H1 (cell line): ENCODE measurements around the gene PCDHGA8. TPM values are rescaled to one million over a fixed set of nuclear protein-coding genes. Genes with fewer than 3 reads are reported as not detected.

Source experiments
- CTCF ChIA-PET: fragments of 300-600 bp; sonication (Branson Sonifier 250); formaldehyde crosslinking; loops from one replicate; lab custom pipeline; 2021; ENCODE audit not compliant: partially characterized antibody; lab: Charles Lee
- POLR2A ChIA-PET: fragments of 300-600 bp; sonication (Branson Sonifier 250); formaldehyde crosslinking; loops from one replicate; lab custom pipeline; 2021; ENCODE audit warnings: inconsistent platforms; ENCODE audit not compliant: partially characterized antibody; lab: Charles Lee
- DNase-seq, 2 experiments: peaks; one replicate each; pipeline versions ENCODE4 v3.0.0 to v3.0.0-alpha.2; 2010 to 2022; ENCODE audit warnings: low spot score in 2 of 2, low read depth in 1 of 2, mixed read lengths in 1 of 2
- FAIRE-seq: peaks from 2 replicates; lab custom pipeline; 2011; peaks lifted over from hg19 to GRCh38; lab: Jason Lieb, UNC
- H2AFZ ChIP-seq: 2 replicates; pipeline ENCODE4 v1.8.1; 2012; ENCODE audit warnings: low read length, inconsistent platforms
- H2AK5ac ChIP-seq: 2 replicates; pipeline ENCODE4 v1.6.1; 2013; ENCODE audit warnings: low read depth, low read length
- H2BK120ac ChIP-seq: replicated peaks from 2 replicates; pipeline ENCODE3; 2013; ENCODE audit warnings: low read depth, low read length, inconsistent platforms
- H2BK12ac ChIP-seq: 2 replicates; pipeline ENCODE4 v1.6.1; 2013; ENCODE audit warnings: low read depth, low read length
- H2BK15ac ChIP-seq: 2 replicates; pipeline ENCODE4 v1.6.1; 2013; ENCODE audit warnings: low read length
- H2BK20ac ChIP-seq: 2 replicates; pipeline ENCODE4 v1.6.1; 2013; ENCODE audit warnings: low read length
- H2BK5ac ChIP-seq: 2 replicates; pipeline ENCODE4 v1.6.1; 2013; ENCODE audit warnings: low read depth, low read length
- H3K14ac ChIP-seq: 2 replicates; pipeline ENCODE4 v1.6.1; 2013; ENCODE audit warnings: inconsistent platforms; ENCODE audit not compliant: insufficient read length
- H3K18ac ChIP-seq: 2 replicates; pipeline ENCODE4 v1.6.1; 2013; ENCODE audit warnings: low read length; ENCODE audit errors: extremely low read depth
- H3K23ac ChIP-seq: 2 replicates; pipeline ENCODE4 v1.6.1; 2013; ENCODE audit warnings: inconsistent platforms; ENCODE audit not compliant: insufficient read length
- H3K23me2 ChIP-seq: 2 replicates; pipeline ENCODE4 v1.6.1; 2013; ENCODE audit warnings: low read depth, low read length
- H3K27ac ChIP-seq: 2 replicates; pipeline ENCODE4 v1.6.1; 2011; ENCODE audit warnings: low read depth, low read length, inconsistent platforms
- H3K27me3 ChIP-seq, 4 experiments: replicated peaks in 1 of 4; 1 replicate in 1 of 4; 2 replicates in 3 of 4; pipeline versions ENCODE4 v1.6.1 to v1.8.1; 2011 to 2013; ENCODE audit warnings: low read length in 3 of 4, mild to moderate bottlenecking in 3 of 4, inconsistent platforms in 2 of 4, mixed read lengths in 2 of 4, moderate library complexity in 1 of 4; ENCODE audit not compliant: control insufficient read depth in 3 of 4, insufficient read depth in 3 of 4; ENCODE audit errors: extremely low read depth in 1 of 4
- H3K36me3 ChIP-seq, 4 experiments: 2 replicates each; pipeline versions ENCODE4 v1.6.1 to v1.8.1; 2011 to 2013; ENCODE audit warnings: mild to moderate bottlenecking in 4 of 4, low read length in 3 of 4, moderate library complexity in 2 of 4, control low read depth in 1 of 4, inconsistent platforms in 1 of 4; ENCODE audit not compliant: insufficient read depth in 4 of 4, control insufficient read depth in 2 of 4
- H3K4ac ChIP-seq: replicated peaks from 2 replicates; pipeline ENCODE3; 2013; ENCODE audit warnings: low read length, low read depth, mixed read lengths, inconsistent platforms; ENCODE audit not compliant: insufficient read length
- H3K4me1 ChIP-seq, 4 experiments: replicated peaks in 1 of 4; 1 replicate in 1 of 4; 2 replicates in 3 of 4; pipeline versions ENCODE4 v1.6.1 to v1.8.1; 2011 to 2013; ENCODE audit warnings: low read length in 3 of 4, inconsistent platforms in 2 of 4, mixed read lengths in 1 of 4; ENCODE audit not compliant: insufficient read depth in 4 of 4, control insufficient read depth in 3 of 4
- H3K4me2 ChIP-seq, 2 experiments: 2 replicates each; pipeline versions ENCODE4 v1.6.1 to v1.8.1; 2011 to 2013; ENCODE audit warnings: low read depth in 2 of 2, low read length in 2 of 2, control low read depth in 1 of 2, inconsistent platforms in 1 of 2, mild to moderate bottlenecking in 1 of 2; ENCODE audit not compliant: insufficient read depth in 1 of 2
- H3K4me3 ChIP-seq, 4 experiments: fragments of 200-600, 300-600 bp in 1 of 4; sonication (generic), shearing (Covaris generic), sonication (Bioruptor Twin) in 1 of 4; 2 replicates each; pipeline versions ENCODE4 v1.5.1 to v1.8.1; 2011 to 2016; ENCODE audit warnings: low read length in 4 of 4, low read depth in 3 of 4, control low read depth in 2 of 4, inconsistent platforms in 2 of 4, mild to moderate bottlenecking in 2 of 4, mixed read lengths in 1 of 4, moderate library complexity in 1 of 4; ENCODE audit not compliant: insufficient read depth in 2 of 4; ENCODE audit errors: extremely low read depth in 1 of 4
- H3K56ac ChIP-seq: replicated peaks from 2 replicates; pipeline ENCODE3; 2013; ENCODE audit warnings: low read depth, mild to moderate bottlenecking, mixed read lengths, low read length, inconsistent platforms; ENCODE audit not compliant: insufficient read length
- H3K79me1 ChIP-seq: 2 replicates; pipeline ENCODE4 v1.6.1; 2013; ENCODE audit warnings: low read depth, low read length, control low read depth
- H3K79me2 ChIP-seq, 2 experiments: 2 replicates each; pipeline versions ENCODE4 v1.6.1 to v1.8.1; 2012 to 2013; ENCODE audit warnings: low read length in 2 of 2, mild to moderate bottlenecking in 2 of 2, inconsistent platforms in 1 of 2; ENCODE audit not compliant: insufficient read depth in 2 of 2, control insufficient read depth in 1 of 2
- H3K9ac ChIP-seq, 4 experiments: replicated peaks in 1 of 4; 1 replicate in 1 of 4; 2 replicates in 3 of 4; pipeline versions ENCODE4 v1.6.1 to v1.8.1; 2011 to 2013; ENCODE audit warnings: low read depth in 3 of 4, low read length in 3 of 4, control low read depth in 2 of 4, mild to moderate bottlenecking in 2 of 4, moderate library complexity in 2 of 4, inconsistent platforms in 1 of 4; ENCODE audit errors: extremely low read depth in 1 of 4
- H3K9me3 ChIP-seq, 2 experiments: 2 replicates each; pipeline versions ENCODE4 v1.6.1 to v1.8.1; 2012 to 2013; ENCODE audit warnings: mild to moderate bottlenecking in 2 of 2, moderate library complexity in 2 of 2, control low read depth in 1 of 2, inconsistent platforms in 1 of 2, low read depth in 1 of 2, low read length in 1 of 2, mixed read lengths in 1 of 2; ENCODE audit not compliant: insufficient read depth in 2 of 2
- H4K20me1 ChIP-seq, 2 experiments: replicated peaks in 1 of 2; 2 replicates each; pipeline versions ENCODE3 to v1.8.1; 2011 to 2013; ENCODE audit warnings: inconsistent platforms in 2 of 2, low read length in 2 of 2, mild to moderate bottlenecking in 1 of 2; ENCODE audit not compliant: insufficient read depth in 2 of 2, control insufficient read depth in 1 of 2
- H4K5ac ChIP-seq: 2 replicates; pipeline ENCODE4 v1.6.1; 2013; ENCODE audit warnings: low read length, low read depth, mixed read lengths, inconsistent platforms; ENCODE audit not compliant: insufficient read length
- H4K8ac ChIP-seq: 2 replicates; pipeline ENCODE4 v1.8.0; 2013; ENCODE audit warnings: mild to moderate bottlenecking, moderate library complexity, low read length, inconsistent platforms; ENCODE audit not compliant: insufficient read depth; ENCODE audit errors: extremely low read depth
- H4K91ac ChIP-seq: replicated peaks from 2 replicates; pipeline ENCODE3; 2013; ENCODE audit warnings: low read length, mixed read lengths, inconsistent platforms; ENCODE audit not compliant: insufficient read length
- CBX8 ChIP-seq: fragments of 300-800, 300-1000 bp; sonication (generic); IDR thresholded peaks from 2 replicates; pipeline ENCODE4 v1.7.1; 2016; ENCODE audit warnings: low read depth, low read length, borderline replicate concordance
- WGBS, 2 experiments: shearing (Covaris generic) in 1 of 2; methylation state at CpG; one replicate each; pipeline versions ENCODE4 v1.1.6 to v1.1.7; 2013 to 2015; ENCODE audit warnings: low lambda C conversion rate in 2 of 2, mixed read lengths in 2 of 2, inconsistent platforms in 1 of 2, low coverage in 1 of 2, missing lambda C conversion rate in 1 of 2; ENCODE audit not compliant: insufficient replicate concordance in 2 of 2, insufficient coverage in 1 of 2, insufficient read length in 1 of 2; ENCODE audit errors: extremely low coverage in 1 of 2, missing lambda C conversion rate in 1 of 2; 5-methylcytosine and 5-hydroxymethylcytosine counted together
- polyA plus RNA-seq, 7 experiments: library from polyadenylated mRNA; depleted of rRNA in 3 of 7; stranded (reverse) in 5 of 7; unstranded in 2 of 7; fragments of >200 nt in 5 of 7; fragments of 200-250 nt in 2 of 7; gene quantifications; 1 replicate in 5 of 7; 2 replicates in 1 of 7; 4 replicates in 1 of 7; pipeline versions ENCODE4 v1.2.1 to v1.2.3, GENCODE V29; 2011 to 2013; ENCODE audit warnings: missing spikeins in 2 of 7, mixed read lengths in 2 of 7
- total RNA-seq: library from RNA; stranded (reverse); fragmentation: NEBNext Ultra II Directional; extraction: Animal tissue kit (Norgen Biotek cat#: 25700); gene quantifications from 2 replicates; pipeline ENCODE4 v1.2.1, GENCODE V29; 2021

Gene PCDHGA8
- total and polyA plus RNA-seq, 2 of the 8 experiments (the other 6 are each of a cell fraction or from before 2014, with no cell fraction given): 0.79 to 1.4 TPM

- H3K36me3 ChIP-seq: peaks cover 0 to 8% (median 3%) of the 10 kb centered on the region in 4 experiments; a peak in 4 of 8 replicates
- H3K4me2 ChIP-seq: no peak overlapping the region
- H3K27ac ChIP-seq: no peak overlapping the region
- no peaks in the 10 kb centered on the region for H3K27me3 ChIP-seq
- no peaks in the 10 kb centered on the region for H3K23me2 ChIP-seq
- H2AFZ ChIP-seq: no peak overlapping the region
- H3K18ac ChIP-seq: no peak overlapping the region
- H4K8ac ChIP-seq: no peak overlapping the region
- no peak overlapping the region for H4K91ac ChIP-seq
- H2BK12ac ChIP-seq: no peak overlapping the region
- WGBS, 2 experiments: 91% methylated on average over 15 of the region's 15 CpGs; no CpG with 5 or more reads in 1 of the 2 experiments
- H2BK15ac ChIP-seq: no peak overlapping the region
- no peaks in the 10 kb centered on the region for H3K79me1 ChIP-seq
- no peak overlapping the region for H2BK20ac ChIP-seq
- H3K14ac ChIP-seq: no peak overlapping the region
- no peaks in the 10 kb centered on the region for H4K20me1 ChIP-seq
- no peak overlapping the region for H4K5ac ChIP-seq
- ChIA-PET POLR2A (interaction anchor here (1.1 kb wide), 1 partner anchor 48 kb away, joined by 3 read pairs; no protein-coding TSS in a partner anchor), CTCF (interaction anchor here (0.7 to 3.4 kb wide), 22 partner anchors 9 to 204 kb away, joined by 3 to 20 read pairs (median 4); partner anchors contain the start of genes PCDHB14, PCDHB15, PCDHB16 and PCDHGA11)
- no peak overlapping the region for H3K56ac ChIP-seq
- no peaks in the 10 kb centered on the region for H3K79me2 ChIP-seq
- FAIRE-seq (no peak), DNase-seq (no peak)
- H3K23ac ChIP-seq: no peak overlapping the region
- H2AK5ac ChIP-seq: no peak overlapping the region
- no peak overlapping the region for H2BK5ac ChIP-seq
- no peak overlapping the region for H2BK120ac ChIP-seq
- no peak overlapping the region for H3K4me3 ChIP-seq
- peaks cover 43 to 56% of the 10 kb centered on the region in 2 experiments for H3K9me3 ChIP-seq
- H3K9ac ChIP-seq: no peak overlapping the region
- no peak for TF ChIP-seq CBX8
- H3K4me1 ChIP-seq: peaks cover 0 to 3% (median under 1%) of the 10 kb centered on the region in 4 experiments; a peak in 1 of 7 replicates
- no peak overlapping the region for H3K4ac ChIP-seq
These were observed 31.7 kb upstream of the PCDHGA8 start for GRCh38 chr5:141360685-141361084.
